HG03095 (cell line): ENCODE results near the gene CELA1.
"Not testable (repeated sequence)": the region's sequence is repeated elsewhere in the genome, so short reads cannot be mapped to it uniquely, and the experiment has no call there.

Experiments used
- ATAC-seq: cut with Tn5 transposase; IDR thresholded peaks from one replicate; pipeline ENCODE4 v1.9.1; 2021; ENCODE audit warnings: moderate library complexity; ENCODE audit not compliant: unreplicated experiment

The CELA1 gene

DNA sequence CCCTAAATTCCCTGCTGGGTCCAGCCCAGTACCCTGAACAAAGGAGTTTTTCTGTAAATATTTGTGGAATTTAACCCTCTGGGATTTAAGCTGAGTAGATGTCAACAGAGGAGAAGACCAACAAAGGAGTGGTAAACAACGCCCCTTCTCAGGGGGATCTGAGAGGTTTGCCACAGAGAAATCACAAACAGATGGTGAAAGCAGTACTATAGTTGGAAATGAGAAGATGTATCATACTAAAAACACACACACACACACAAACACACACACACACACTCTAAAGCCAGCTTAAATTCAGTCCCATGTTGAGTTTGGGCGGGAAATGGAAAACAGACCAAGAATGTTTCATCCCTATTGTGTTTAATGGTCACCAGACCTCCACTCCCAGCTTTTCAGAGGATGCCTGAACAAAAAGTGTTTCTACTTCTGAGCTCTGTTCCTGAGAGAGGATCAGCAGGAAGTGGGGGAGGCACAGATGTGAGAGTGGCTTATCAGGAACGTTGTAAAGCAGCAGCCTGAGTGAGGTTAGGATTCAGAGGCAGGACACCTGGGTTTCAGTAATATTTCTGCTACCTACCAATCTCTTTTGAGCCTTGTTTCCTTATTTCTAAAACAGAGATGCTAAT lies 25.7 kb downstream of the CELA1 start:
- ATAC-seq = no peak

DNA sequence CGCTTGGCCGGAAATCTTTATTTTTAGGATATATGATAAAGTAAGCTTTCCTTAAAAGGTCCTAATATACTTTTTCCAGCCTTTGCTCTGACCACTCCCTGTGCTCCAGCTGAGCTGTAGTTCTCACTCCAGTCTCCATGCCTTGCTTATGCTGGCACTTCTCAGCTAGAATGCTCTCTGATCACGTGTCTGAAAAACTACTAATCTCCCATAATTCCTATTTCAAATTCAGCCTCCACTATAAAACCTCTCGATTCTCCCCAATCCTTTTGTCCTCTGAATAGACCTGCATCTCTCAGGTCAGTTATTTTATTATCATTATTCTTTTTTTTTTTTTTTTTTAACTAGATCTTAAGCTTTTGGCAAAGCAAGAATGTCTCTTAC lies 26.2 kb downstream of the CELA1 start:
- ATAC-seq = no peak

DNA sequence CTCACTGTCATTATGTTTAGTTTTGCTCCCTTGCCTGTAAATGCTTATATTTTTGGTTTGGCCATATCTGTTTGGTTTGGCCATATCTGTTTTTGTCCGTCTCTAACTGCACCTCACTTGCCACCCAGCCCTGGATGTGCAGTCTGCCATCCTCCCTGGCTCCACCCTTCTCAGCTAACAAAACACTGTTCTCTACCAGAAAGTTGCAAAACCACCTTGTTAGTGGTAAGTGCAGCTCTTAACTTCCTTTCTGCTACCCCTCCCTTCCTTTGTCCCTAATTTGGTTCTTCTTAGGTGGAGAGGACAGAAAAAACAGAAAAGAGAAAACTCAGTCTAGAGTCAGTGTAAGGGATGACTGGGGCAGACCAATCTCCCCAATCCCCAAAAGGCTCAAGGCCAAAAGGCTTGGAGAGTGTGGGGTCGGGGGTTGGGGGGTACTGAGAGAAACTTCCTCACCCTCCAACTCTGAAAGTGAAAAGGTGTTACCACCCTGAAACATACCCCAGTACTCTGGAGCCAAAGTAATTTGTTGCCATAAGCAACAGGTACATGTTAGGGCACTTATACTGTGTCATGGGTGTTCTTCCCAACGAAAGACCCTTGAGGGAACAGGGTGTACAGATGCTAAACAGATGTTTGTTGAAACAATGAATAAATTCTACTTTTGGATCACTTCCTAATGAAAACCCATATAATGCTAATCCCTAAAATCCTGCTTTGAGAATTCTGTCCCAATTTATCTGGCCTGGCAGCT lies 27.5 kb downstream of the CELA1 start:
- no peak for ATAC-seq

GRCh38 chr12:51318057-51318806 lies 28.2 kb downstream of the CELA1 start:
- not testable (repeated sequence) for ATAC-seq

GRCh38 chr12:51311389-51311788 lies 35.1 kb downstream of the CELA1 start:
- ATAC-seq = no peak

GRCh38 chr12:51307655-51308593 lies 38.6 kb downstream of the CELA1 start:
- no peak for ATAC-seq

GRCh38 chr12:51306507-51306906 lies 40.0 kb downstream of the CELA1 start:
- ATAC-seq = no peak

DNA sequence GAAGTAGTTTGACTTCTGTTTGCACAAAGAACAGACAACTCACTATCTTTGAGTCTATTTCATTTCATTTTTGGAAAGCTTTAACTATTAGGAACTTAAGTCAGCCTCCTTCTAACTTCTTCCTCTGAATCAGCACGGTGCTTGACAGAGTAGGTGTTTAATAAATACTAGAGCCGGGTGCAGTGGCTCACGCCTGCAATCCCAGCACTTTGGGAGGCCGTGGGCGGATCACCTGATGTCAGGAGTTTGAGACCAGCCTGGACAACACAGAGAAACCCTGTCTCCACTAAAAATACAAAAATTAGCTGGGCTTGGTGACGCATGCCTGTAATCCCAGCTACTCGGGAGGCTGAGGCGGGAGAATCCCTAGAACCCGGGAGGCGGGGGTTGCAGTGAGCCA lies 45.7 kb downstream of the CELA1 start:
- ATAC-seq = not testable (repeated sequence)

GRCh38 chr12:51295651-51296050 lies 50.8 kb downstream of the CELA1 start:
- no peak for ATAC-seq

- ATAC-seq = not testable (repeated sequence)
Measured at GRCh38 chr12:51294097-51294496, 52.4 kb downstream of the CELA1 start.

DNA sequence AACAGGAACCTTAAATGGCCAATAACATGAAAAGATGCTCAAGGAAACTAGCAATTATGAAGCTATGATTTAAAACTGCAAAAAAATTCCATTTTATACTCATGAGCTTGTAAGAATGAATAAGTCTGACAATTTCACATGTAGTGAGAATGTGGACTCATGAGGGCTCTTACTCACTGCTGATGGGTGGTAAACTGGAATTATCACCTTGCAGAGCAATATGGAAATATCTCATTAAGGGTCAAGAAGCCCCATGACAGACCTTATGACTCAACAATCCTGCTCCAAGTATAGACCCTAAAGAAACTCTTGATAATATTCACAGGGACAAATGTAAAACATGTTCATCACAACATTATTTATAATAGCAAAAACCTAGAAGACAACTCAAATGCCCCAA lies 52.8 kb downstream of the CELA1 start:
- no peak for ATAC-seq

DNA sequence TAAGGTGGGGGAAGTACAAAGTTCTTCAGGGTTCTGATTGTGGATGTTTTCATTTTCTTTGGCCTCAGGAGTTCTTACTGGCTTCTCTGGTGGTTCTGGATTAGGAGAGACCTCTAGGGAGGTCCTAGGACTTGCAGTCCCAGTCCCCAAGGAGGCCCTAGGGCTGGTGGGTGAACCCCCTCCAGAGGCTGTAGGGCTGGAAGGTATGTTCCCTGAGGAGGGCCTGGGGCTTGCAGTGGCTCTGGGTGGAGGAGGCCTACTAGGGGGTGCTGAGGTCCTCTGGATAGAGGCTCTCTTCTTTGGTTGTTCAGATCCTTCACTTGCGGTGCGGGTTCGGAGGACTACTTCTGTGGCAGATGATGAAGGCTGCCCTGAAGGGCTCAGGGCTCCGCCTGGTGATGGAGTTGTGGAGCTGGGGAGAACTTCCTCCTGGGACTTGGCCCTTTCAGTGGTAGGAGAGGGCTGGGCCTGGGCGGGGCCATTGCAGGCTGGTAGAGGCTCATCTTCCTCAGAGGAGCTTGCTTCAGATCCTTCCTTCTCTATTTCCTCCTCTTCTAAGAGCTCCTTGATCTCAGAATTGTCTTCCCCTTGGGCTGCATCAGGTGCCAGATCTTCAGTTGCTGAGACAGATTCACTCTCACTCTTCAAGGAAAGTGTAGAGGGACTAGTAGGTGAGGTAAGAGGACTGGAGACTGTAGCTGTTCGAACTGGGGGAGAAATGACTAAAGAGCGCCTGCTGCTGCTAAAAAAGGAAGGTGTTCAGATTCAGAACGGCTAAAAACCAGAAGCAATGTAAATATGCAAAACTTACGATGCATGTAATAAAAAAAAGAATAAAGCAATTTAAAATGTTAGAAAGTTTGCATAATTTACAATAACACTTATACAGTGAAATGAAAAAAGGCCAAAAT lies 54.6 kb downstream of the CELA1 start:
- ATAC-seq = not testable (repeated sequence)

DNA sequence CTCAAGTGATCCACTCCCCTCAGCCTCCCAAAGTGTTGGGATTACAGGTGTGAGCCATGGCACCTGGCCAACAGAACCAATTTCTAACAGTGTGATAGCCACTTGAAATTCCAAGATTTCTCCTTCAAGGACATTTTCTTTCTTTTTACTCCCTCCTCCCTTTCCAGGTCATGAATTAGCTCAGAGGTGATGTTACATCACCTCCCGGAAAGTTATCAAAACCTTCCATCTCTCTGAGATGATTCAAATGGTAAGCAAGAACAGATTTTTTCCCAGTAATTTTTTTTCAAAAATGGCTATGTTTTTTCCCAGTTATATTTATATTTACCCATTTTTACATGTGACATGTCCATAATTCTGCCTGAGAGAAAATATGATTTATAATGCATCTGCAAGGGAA lies 60.6 kb downstream of the CELA1 start:
- ATAC-seq = no peak

GRCh38 chr12:51281202-51281924 lies 65.1 kb downstream of the CELA1 start:
- ATAC-seq = no peak
